Hematopoietic multipotent progenitor cell treated with erythropoietin and hydrocortisone succinate and interleukin-3 and kit ligand, for 4 days (in vitro differentiated cells): ENCODE measurements around the gene ROBO3.

ENCODE experiments used
- DNase-seq: peaks from one replicate; pipeline ENCODE4 v3.0.0-alpha.2; 2015

ROBO3 gene

GRCh38 chr11:124876818-124877630 is 11.8 kb downstream of the ROBO3 start:
- DNase-seq = no peak

DNA sequence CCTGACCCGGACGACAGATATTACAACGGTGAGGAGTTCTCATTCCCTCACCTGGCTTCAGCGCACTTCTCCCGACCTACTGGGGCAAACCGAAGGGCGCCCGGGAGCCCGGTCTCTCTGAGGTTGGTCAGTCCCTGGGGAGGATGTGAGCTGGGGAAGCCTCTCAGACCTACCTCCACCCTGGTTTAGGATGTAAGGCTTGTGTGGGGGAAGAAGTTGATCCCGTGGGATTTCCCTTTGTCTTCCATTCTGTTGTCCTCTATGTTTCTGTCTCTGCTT is 12.3 kb downstream of the ROBO3 start:
- no peak for DNase-seq

- DNase-seq = no peak
These were observed 12.9 kb downstream of the ROBO3 start for GRCh38 chr11:124877910-124878758.

- no peak for DNase-seq
These were observed 13.7 kb downstream of the ROBO3 start for GRCh38 chr11:124878759-124879492.

DNA sequence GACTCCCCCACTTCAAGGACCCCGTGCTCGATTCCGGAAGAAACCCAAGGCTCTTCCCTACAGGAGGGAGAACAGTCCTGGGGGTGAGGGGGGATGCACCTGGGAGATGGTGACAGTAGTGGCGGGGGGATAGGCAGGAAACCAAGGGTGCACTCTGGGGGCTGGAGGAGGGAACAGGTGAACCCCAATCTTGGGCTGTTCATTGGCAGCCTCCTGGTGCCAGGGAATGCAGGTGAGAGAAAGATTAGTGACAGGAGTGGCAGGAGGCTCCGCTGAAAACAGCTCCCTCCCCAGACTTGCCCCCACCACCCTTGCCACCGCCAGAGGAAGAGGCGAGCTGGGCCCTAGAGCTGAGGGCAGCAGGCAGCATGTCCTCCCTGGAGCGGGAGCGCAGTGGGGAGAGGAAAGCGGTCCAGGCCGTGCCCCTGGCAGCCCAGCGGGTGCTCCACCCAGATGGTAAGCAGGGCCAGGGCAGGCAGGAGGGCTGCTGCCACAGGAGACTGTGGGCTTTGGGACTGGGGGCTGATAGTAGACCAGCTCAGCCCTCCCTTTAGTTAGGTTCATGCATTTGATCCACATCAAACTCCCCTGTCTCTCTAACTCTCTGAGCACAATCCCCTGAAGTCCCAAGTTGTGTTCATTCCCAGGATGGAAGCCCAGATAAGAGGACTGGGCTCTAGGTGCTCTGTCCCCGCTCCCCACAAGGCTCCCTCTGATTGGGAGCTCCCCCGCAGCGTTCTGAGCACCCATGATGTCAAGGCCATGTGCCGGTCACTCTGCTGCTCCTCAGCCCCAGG is 14.5 kb downstream of the ROBO3 start:
- no peak for DNase-seq

DNA sequence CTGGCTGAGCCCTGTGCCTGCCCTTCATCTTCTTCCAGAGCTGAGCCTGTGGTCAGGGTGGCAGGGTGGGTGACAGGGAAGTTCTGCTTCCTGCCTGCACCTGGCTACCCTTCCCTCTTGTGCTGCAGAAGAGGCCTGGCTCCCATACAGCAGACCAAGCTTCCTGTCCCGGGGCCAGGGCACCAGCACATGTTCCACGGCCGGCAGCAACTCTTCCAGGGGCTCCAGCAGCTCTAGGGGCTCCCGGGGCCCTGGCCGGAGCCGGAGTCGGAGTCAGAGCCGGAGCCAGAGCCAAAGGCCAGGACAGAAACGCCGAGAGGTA is 15.0 kb downstream of the ROBO3 start:
- no peak for DNase-seq

DNA sequence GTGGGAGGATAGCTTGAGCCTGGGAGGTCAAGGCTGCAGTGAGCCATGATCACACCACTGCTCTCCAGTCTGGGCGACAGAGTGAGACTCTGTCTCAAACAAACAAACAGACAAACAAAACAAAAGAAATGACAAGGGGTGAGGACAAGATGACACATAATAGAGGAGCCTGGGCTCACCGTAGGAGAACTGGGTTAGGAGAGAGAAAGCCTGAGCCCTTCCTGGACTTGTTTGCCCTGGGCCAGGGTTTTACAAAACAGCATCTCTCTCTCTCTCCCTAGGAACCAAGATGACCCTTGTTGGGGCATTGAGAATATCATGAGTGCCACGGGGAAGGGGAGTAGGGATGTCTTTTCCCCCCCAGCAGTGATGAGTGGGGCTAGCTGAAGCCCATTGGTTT is 15.7 kb downstream of the ROBO3 start:
- no peak for DNase-seq

DNA sequence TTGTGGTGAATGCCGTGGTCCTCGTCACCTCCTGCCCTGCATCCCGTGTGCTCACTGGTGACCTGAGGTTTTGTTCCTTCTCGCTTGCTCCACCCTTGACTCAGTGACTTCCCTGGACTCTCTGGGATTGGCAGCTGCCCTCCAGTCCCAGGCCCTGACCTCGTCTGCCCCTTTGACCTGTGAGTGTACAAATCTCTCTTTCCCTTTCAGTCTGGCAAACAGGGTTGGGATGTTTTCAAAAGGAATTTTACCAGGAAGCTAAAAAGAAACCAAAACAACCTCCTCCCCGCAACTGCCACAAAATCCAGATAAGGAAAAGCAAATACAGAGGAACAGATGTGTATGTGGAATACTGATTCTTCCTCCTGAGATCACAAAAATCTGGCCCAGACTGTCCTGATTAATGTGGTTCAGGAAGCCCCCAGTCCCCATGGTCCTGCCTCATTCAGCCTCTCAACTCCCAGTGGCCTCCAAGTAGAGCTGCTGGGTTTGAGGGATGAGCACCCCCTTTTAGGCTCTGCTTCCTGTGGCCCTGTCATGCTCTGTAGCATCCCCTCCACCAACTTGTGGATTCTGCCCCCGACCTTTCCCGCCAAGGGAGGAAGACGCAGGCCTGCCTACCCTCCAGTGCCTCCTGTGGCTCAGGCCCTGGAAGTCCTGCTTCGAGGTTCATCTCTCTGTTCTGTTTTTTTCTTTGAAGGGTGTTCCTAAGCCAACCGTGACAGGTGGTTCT is 17.3 kb downstream of the ROBO3 start:
- no peak for DNase-seq

DNA sequence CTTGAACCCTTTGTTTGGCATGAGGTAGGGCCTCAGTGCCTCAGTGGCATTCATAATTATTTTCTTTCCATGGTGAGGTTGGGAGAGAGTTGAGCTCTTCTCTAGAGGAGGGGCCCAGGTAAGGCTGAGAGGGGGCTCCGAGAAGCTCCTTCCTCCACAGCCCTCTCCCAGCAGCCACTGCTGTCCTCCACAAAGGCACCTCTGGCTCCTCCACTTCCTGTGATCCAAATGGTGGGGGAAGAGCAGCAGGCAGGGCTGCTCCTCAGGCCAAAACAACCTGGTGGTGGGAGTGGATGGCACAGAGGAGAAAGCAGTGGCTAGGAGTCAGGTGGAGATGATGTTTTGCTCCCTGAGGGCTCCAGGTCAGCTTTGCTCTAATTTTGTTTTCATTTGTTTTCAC is 19.1 kb downstream of the ROBO3 start:
- no peak for DNase-seq

DNA sequence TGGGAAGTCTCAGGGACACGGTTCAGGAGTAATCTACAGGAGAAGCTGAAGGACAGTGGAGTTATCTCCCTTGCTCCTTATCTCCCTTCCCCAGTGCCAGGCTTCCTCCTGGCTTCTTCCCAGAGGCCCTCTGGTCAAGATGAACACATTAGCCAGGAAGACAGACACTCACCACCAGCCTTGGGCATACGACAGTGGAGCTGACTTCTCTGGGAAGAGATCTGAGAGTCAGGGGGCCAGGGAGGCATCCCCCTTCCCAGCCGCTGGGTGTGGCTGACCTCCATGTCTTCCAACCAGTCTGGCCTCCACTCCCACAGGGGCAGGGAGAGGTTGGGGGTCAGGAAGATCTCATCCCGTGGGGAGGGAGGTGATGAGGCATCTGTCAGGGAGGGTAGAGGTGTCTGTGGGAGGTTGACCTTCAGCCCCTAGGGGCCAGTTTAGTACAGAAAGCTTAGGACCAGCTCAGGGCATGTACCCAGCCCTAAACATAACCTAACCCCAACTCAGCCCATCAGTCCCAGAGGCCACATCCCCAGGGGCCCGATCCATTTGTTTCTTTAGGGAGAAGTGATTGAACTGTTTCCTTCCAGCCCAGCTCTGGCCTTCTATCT is 19.7 kb downstream of the ROBO3 start:
- no peak for DNase-seq

DNA sequence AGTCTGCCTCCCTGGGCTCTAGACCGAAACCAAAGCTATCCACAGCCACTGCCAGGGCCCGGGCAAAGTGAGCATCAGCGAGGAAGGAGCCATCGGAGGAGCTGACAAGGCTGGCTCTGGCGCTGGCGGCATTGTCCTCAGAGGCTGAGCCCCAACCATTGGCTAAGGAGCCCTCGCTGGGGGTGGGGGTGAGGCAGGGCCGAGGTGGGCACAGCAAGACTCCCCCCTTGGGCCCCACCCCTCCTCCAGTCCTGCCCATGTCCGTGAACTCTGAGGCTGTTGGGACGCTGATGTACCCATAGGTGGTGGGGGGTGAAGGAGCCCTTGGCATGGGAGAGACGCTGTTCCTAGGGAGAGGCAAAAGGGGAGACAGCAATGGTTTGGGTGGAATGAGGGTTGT is 21.2 kb downstream of the ROBO3 start:
- no peak for DNase-seq

DNA sequence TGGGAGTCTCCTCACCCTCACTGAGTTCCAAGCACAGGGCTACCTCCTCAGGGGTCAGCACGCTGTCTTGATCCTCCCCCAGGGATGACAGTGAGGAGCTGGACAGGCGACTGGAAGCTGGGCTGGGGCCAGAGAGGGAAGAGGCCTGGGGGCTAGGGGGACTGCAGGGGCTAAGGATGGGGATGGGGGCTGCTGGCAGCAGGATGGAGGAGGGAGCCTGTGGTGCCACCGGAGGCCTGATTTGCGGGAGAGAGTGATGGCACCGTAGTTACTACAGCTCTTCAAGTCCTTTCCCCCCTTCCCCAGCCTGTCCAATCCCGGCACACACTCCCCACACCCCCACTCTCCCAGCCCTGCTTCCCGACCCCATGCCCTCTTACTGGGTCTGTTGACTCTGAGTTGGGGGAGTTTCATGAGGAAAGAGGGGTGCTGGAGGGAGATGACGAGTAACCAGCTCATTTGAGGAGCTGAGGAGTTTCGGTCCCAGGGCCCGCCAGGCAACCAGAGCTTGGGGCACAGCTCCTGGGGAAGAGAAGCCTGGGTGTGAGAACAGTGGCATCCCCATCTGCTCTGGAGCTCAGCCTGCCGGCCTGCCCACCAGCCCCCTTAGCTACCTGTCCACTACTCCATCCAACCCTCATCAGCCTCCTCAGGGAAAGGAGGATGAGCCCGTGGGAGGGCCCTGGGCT is 21.9 kb downstream of the ROBO3 start:
- DNase-seq = no peak

DNA sequence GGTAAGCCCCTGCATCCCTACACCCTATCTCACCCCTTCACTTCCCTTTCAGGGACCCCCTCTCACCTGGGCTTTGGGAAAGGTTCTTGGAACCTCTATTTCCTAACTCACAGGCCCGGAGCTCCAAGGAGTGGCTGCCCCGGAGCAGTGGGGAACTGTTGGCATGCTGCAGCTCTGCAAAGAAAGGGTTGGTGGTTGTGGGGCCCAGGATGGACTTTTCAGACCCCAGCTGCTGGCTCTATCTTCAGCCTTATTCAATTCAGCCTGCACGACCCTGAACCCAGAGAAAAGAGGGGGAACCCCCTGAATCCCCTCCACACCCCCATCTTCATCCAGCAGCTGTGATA is 22.4 kb downstream of the ROBO3 start:
- no peak for DNase-seq

GRCh38 chr11:124889191-124890091 is 24.2 kb downstream of the ROBO3 start:
- no peak for DNase-seq

GRCh38 chr11:124890151-124890550 is 24.9 kb downstream of the ROBO3 start:
- DNase-seq = no peak

DNA sequence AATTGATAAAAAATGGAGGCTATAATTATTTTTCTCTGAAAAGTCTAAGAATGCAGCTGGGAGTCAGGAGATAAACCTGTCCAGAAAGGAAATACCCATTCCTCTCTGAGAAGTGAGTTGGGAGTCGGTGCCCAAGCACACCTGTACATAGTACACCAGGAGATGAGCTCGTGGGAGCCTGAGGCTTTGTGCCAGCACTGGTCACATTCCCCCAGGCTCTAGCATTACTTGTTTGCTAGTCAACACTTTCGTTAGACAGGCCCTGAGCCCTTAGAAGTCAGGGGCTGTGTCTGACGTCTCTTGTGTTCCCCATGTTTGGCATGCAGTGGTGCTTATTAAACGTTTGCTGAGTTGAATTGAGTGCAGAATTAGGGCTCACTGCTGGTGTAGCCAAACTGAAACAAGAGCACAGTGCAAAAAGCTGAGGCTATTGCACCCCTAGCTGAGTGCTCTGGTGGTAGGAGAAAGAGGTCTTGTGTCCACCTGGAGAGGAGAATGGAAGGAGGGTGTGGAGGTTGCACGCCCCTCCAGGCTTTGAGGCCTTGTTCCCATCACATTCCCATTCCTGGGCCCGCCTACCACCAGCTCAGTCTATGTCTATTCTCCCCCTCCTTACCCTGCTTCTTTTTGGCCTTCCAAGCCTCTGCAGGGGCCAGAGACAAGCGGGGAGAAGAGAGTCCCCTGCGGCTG is 25.6 kb downstream of the ROBO3 start:
- DNase-seq = no peak

GRCh38 chr11:124891373-124891861 is 26.2 kb downstream of the ROBO3 start:
- no peak for DNase-seq

- no peak for DNase-seq
These were observed 26.9 kb downstream of the ROBO3 start for GRCh38 chr11:124892146-124892545.

DNA sequence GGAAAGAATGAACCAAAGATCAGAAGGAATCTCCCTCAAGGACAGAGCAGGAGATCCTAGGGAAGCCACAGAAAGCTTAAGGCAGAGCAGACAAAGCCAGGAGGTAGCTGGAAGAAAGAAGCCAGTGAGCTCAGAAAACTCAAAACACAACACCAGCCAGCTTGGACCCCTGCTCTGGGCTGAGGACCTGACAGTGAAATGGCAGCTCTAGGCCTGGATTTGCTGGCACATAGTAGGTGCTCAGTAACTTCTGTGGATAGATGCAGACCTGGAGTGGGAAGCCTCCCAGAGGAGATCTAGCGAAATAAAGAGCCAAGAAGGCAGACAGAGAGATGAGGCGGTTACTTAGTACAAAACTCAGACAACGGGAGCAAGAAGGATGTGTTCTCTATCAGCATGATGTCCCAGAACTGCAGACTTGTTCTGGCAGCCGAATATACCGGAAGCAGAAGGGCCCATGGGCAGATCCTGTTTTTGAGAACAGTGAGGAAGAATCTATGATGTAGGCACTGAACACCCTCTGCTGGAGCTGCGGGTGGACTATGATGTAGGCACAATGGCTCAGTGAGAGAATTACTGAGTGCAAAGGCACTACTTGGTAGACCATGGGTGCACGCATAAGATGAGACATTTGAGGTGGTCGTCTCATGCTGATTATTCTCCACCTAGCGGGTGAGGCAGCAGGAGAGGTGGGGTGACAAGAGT is 27.7 kb downstream of the ROBO3 start:
- peak; percentile 62 for DNase-seq
